K562 (cell line): ENCODE measurements around the gene TIGAR. TPM values are rescaled to one million over a fixed set of nuclear protein-coding genes. Genes with fewer than 3 reads are reported as not detected.

Source experiments
- ATF7 ChIP-seq: fragments of 450-650 bp; IDR thresholded peaks from 2 replicates; pipeline ENCODE4 v1.7.1; 2014; ENCODE audit warnings: mild to moderate bottlenecking, moderate library complexity
- CREM ChIP-seq: IDR thresholded peaks from 2 replicates; pipeline ENCODE4 v1.6.1; 2014; ENCODE audit warnings: antibody characterized with exemption, low read depth
- CXXC5 ChIP-seq: fragments of 250-450 bp; sonication (Bioruptor Pico); IDR thresholded peaks from 2 replicates; pipeline ENCODE4 v1.8.0; 2022; ENCODE audit warnings: inconsistent platforms, mild to moderate bottlenecking, moderate library complexity
- HMGN3 ChIP-seq: IDR thresholded peaks from 2 replicates; pipeline ENCODE4 v1.6.1; 2011; ENCODE audit warnings: borderline replicate concordance, low read depth, mild to moderate bottlenecking, mixed read lengths, low read length; ENCODE audit not compliant: insufficient read length; ENCODE audit errors: extremely low read depth
- MCM7 ChIP-seq, 2 experiments: fragments of 450-650 bp; IDR thresholded peaks; 2 replicates each; pipeline ENCODE4 v1.6.1; 2016 to 2018
- MXI1 ChIP-seq: IDR thresholded peaks from 2 replicates; pipeline ENCODE4 v1.6.1; 2011; ENCODE audit warnings: low read depth, mild to moderate bottlenecking, improper control_type of control experiment, low read length
- PHF20 ChIP-seq: fragments of 450-650 bp; IDR thresholded peaks from 2 replicates; pipeline ENCODE4 v1.6.1; 2018; ENCODE audit not compliant: partially characterized antibody
- PTBP1 ChIP-seq: fragments of 200-400 bp; formaldehyde crosslinking; IDR thresholded peaks from 2 replicates; pipeline ENCODE4 v1.6.1; 2017; ENCODE audit warnings: low read depth, low read length
- RBM17 ChIP-seq: fragments of 200-400 bp; formaldehyde crosslinking; IDR thresholded peaks from 2 replicates; pipeline ENCODE4 v1.6.1; 2017; ENCODE audit warnings: low read depth, mild to moderate bottlenecking, low read length, borderline replicate concordance
- polyA plus RNA-seq, 8 experiments: library from polyadenylated mRNA; depleted of rRNA in 4 of 8; stranded (reverse) in 5 of 8; unstranded in 3 of 8; fragments of >200 nt; fragmentation: Nextera tagmentation in 2 of 8; fragmentation: Illumina TruSeq in 1 of 8; extraction: Ambion mirVana in 2 of 8; extraction: Trizol in 1 of 8; gene quantifications; 2 replicates each; pipeline versions ENCODE4 v1.2.1 to v1.2.3, GENCODE V29; 2011 to 2014; ENCODE audit warnings: inconsistent platforms in 1 of 8, missing spikeins in 1 of 8
- total RNA-seq, 7 experiments: library from RNA; depleted of rRNA in 6 of 7; stranded (reverse); fragments of >200 nt in 6 of 7; fragmentation: Illumina TruSeq in 2 of 7; extraction: Trizol in 2 of 7; gene quantifications; 2 replicates each; pipeline versions ENCODE4 v1.2.1 to v1.2.3, GENCODE V29; 2011 to 2021; ENCODE audit warnings: low replicate concordance in 1 of 7
- TF ChIP-seq, protein P1 (sequence below): fragments of 250-450 bp; sonication (Bioruptor Pico); IDR thresholded peaks from 2 replicates; pipeline ENCODE4 v1.5.0; 2020; ENCODE audit warnings: mild to moderate bottlenecking
- TF ChIP-seq, protein P2 (sequence below): fragments of 250-450 bp; sonication (Bioruptor Pico); IDR thresholded peaks from 2 replicates; pipeline ENCODE4 v1.8.0; 2021; ENCODE audit warnings: mild to moderate bottlenecking, moderate library complexity
- TF ChIP-seq, protein P3 (sequence below): fragments of 200-800 bp; sonication (Bioruptor generic); IDR thresholded peaks from 2 replicates; pipeline ENCODE4 v1.6.1; 2017; ENCODE audit warnings: missing genetic modification characterization, missing compliant biosample characterization
- TF ChIP-seq, protein P4 (sequence below): fragments of 450-650 bp; IDR thresholded peaks from 2 replicates; pipeline ENCODE4 v1.6.1; 2016; ENCODE audit warnings: mild to moderate bottlenecking, moderate library complexity

TIGAR gene
- total and polyA plus RNA-seq, 9 of the 15 experiments (the other 6 are each of a cell fraction or from before 2014, with no cell fraction given): 0.11 to 1.0 (median 0.53) TPM; not detected in 2

DNA sequence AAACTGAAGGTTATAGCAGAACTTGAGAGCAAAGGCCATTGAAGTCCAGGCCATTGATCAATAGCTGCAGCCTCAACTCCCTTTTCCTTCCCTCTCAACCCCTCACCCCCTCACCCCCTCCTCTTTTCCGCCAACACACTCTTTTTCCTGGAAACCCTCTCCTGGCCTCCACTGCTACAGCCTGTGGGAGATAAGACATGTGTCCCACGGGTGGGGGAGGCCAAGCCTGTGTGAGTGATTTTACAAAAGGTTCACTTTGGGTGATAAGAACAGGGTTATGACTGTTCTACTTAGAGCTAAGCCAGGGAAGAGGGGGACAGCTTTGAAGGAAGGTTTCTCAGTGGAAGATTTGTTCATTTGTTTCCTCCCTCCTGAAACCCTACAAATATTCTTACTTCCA lies 67.6 kb downstream of the TIGAR start (continued):
- TF ChIP-seq PTBP1 (no peak), MCM7 (IDR thresholded peaks at IDR 0.05) (no peak), CXXC5 (no peak), ATF7 (no peak), PHF20 (no peak), RBM17 (no peak), MXI1 (no peak), HMGN3 (no peak), CREM (peak; percentile 42)
- TF ChIP-seq, protein P1, sequence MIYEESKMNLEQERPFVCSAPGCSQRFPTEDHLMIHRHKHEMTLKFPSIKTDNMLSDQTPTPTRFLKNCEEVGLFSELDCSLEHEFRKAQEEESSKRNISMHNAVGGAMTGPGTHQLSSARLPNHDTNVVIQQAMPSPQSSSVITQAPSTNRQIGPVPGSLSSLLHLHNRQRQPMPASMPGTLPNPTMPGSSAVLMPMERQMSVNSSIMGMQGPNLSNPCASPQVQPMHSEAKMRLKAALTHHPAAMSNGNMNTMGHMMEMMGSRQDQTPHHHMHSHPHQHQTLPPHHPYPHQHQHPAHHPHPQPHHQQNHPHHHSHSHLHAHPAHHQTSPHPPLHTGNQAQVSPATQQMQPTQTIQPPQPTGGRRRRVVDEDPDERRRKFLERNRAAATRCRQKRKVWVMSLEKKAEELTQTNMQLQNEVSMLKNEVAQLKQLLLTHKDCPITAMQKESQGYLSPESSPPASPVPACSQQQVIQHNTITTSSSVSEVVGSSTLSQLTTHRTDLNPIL (CRISPR knock-in tag): no peak
- TF ChIP-seq, protein P2, sequence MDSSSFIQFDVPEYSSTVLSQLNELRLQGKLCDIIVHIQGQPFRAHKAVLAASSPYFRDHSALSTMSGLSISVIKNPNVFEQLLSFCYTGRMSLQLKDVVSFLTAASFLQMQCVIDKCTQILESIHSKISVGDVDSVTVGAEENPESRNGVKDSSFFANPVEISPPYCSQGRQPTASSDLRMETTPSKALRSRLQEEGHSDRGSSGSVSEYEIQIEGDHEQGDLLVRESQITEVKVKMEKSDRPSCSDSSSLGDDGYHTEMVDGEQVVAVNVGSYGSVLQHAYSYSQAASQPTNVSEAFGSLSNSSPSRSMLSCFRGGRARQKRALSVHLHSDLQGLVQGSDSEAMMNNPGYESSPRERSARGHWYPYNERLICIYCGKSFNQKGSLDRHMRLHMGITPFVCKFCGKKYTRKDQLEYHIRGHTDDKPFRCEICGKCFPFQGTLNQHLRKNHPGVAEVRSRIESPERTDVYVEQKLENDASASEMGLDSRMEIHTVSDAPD: no peak
- TF ChIP-seq, protein P3, sequence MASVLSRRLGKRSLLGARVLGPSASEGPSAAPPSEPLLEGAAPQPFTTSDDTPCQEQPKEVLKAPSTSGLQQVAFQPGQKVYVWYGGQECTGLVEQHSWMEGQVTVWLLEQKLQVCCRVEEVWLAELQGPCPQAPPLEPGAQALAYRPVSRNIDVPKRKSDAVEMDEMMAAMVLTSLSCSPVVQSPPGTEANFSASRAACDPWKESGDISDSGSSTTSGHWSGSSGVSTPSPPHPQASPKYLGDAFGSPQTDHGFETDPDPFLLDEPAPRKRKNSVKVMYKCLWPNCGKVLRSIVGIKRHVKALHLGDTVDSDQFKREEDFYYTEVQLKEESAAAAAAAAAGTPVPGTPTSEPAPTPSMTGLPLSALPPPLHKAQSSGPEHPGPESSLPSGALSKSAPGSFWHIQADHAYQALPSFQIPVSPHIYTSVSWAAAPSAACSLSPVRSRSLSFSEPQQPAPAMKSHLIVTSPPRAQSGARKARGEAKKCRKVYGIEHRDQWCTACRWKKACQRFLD (CRISPR knock-in tag): 0 out of 2 replicates have a peak, but pooled peaks have one; percentile 29
- TF ChIP-seq, protein P4, sequence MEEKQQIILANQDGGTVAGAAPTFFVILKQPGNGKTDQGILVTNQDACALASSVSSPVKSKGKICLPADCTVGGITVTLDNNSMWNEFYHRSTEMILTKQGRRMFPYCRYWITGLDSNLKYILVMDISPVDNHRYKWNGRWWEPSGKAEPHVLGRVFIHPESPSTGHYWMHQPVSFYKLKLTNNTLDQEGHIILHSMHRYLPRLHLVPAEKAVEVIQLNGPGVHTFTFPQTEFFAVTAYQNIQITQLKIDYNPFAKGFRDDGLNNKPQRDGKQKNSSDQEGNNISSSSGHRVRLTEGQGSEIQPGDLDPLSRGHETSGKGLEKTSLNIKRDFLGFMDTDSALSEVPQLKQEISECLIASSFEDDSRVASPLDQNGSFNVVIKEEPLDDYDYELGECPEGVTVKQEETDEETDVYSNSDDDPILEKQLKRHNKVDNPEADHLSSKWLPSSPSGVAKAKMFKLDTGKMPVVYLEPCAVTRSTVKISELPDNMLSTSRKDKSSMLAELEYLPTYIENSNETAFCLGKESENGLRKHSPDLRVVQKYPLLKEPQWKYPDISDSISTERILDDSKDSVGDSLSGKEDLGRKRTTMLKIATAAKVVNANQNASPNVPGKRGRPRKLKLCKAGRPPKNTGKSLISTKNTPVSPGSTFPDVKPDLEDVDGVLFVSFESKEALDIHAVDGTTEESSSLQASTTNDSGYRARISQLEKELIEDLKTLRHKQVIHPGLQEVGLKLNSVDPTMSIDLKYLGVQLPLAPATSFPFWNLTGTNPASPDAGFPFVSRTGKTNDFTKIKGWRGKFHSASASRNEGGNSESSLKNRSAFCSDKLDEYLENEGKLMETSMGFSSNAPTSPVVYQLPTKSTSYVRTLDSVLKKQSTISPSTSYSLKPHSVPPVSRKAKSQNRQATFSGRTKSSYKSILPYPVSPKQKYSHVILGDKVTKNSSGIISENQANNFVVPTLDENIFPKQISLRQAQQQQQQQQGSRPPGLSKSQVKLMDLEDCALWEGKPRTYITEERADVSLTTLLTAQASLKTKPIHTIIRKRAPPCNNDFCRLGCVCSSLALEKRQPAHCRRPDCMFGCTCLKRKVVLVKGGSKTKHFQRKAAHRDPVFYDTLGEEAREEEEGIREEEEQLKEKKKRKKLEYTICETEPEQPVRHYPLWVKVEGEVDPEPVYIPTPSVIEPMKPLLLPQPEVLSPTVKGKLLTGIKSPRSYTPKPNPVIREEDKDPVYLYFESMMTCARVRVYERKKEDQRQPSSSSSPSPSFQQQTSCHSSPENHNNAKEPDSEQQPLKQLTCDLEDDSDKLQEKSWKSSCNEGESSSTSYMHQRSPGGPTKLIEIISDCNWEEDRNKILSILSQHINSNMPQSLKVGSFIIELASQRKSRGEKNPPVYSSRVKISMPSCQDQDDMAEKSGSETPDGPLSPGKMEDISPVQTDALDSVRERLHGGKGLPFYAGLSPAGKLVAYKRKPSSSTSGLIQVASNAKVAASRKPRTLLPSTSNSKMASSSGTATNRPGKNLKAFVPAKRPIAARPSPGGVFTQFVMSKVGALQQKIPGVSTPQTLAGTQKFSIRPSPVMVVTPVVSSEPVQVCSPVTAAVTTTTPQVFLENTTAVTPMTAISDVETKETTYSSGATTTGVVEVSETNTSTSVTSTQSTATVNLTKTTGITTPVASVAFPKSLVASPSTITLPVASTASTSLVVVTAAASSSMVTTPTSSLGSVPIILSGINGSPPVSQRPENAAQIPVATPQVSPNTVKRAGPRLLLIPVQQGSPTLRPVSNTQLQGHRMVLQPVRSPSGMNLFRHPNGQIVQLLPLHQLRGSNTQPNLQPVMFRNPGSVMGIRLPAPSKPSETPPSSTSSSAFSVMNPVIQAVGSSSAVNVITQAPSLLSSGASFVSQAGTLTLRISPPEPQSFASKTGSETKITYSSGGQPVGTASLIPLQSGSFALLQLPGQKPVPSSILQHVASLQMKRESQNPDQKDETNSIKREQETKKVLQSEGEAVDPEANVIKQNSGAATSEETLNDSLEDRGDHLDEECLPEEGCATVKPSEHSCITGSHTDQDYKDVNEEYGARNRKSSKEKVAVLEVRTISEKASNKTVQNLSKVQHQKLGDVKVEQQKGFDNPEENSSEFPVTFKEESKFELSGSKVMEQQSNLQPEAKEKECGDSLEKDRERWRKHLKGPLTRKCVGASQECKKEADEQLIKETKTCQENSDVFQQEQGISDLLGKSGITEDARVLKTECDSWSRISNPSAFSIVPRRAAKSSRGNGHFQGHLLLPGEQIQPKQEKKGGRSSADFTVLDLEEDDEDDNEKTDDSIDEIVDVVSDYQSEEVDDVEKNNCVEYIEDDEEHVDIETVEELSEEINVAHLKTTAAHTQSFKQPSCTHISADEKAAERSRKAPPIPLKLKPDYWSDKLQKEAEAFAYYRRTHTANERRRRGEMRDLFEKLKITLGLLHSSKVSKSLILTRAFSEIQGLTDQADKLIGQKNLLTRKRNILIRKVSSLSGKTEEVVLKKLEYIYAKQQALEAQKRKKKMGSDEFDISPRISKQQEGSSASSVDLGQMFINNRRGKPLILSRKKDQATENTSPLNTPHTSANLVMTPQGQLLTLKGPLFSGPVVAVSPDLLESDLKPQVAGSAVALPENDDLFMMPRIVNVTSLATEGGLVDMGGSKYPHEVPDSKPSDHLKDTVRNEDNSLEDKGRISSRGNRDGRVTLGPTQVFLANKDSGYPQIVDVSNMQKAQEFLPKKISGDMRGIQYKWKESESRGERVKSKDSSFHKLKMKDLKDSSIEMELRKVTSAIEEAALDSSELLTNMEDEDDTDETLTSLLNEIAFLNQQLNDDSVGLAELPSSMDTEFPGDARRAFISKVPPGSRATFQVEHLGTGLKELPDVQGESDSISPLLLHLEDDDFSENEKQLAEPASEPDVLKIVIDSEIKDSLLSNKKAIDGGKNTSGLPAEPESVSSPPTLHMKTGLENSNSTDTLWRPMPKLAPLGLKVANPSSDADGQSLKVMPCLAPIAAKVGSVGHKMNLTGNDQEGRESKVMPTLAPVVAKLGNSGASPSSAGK: no peak
